Ishikawa (cell line): ENCODE data around the gene ZSCAN25.

Source experiments
- CEBPB ChIP-seq: IDR thresholded peaks from 2 replicates; pipeline ENCODE4 v1.6.1; 2012
- CREB1 ChIP-seq: IDR thresholded peaks from 2 replicates; pipeline ENCODE4 v1.6.1; 2012; ENCODE audit warnings: low read depth
- EGR1 ChIP-seq: IDR thresholded peaks from 2 replicates; pipeline ENCODE4 v1.6.1; 2012
- EP300 ChIP-seq: IDR thresholded peaks from 2 replicates; pipeline ENCODE4 v1.6.1; 2012; ENCODE audit warnings: borderline replicate concordance
- FOXM1 ChIP-seq: IDR thresholded peaks from 2 replicates; pipeline ENCODE4 v1.6.1; 2012; ENCODE audit warnings: low read depth, borderline replicate concordance
- MAX ChIP-seq: IDR thresholded peaks from 2 replicates; pipeline ENCODE4 v1.6.1; 2012
- NFIC ChIP-seq: IDR thresholded peaks from 2 replicates; pipeline ENCODE4 v1.6.1; 2012
- RAD21 ChIP-seq: IDR thresholded peaks from 2 replicates; pipeline ENCODE4 v1.6.1; 2012; ENCODE audit warnings: low read depth
- REST ChIP-seq: IDR thresholded peaks from 2 replicates; pipeline ENCODE4 v1.6.1; 2012; ENCODE audit warnings: low read depth, mild to moderate bottlenecking
- TAF1 ChIP-seq: IDR thresholded peaks from 2 replicates; pipeline ENCODE4 v1.6.1; 2012; ENCODE audit warnings: low read depth, mild to moderate bottlenecking
- USF1 ChIP-seq: IDR thresholded peaks from 2 replicates; pipeline ENCODE4 v1.6.1; 2012
- YY1 ChIP-seq: IDR thresholded peaks from 2 replicates; pipeline ENCODE4 v1.6.1; 2012; ENCODE audit warnings: low read depth

GRCh38 chr7:99617192-99617781 is 541 bp downstream of the ZSCAN25 start:
- TF ChIP-seq FOXM1 (no peak), TAF1 (no peak), CREB1 (no peak), EP300 (no peak), USF1 (no peak), MAX (no peak), EGR1 (no peak), CEBPB (no peak), RAD21 (no peak), YY1 (no peak), NFIC (no peak), REST (no peak)
